Osteocyte (in vitro differentiated cells): ENCODE results near the gene ZNRF3. TPM values are rescaled to one million over a fixed set of nuclear protein-coding genes. Genes with fewer than 3 reads are reported as not detected.

ENCODE experiments used
- DNase-seq: peaks from one replicate; pipeline ENCODE4 v3.0.0; 2021; ENCODE audit warnings: mixed read lengths; ENCODE audit not compliant: unreplicated experiment; ENCODE audit errors: extremely low spot score
- H3K27ac Mint-ChIP-seq: one replicate; pipeline ENCODE4 v1.8.0; 2021; ENCODE audit warnings: mild to moderate bottlenecking, mixed read lengths; ENCODE audit not compliant: unreplicated experiment
- H3K27me3 Mint-ChIP-seq: one replicate; pipeline ENCODE4 v1.8.0; 2021; ENCODE audit warnings: mixed read lengths; ENCODE audit not compliant: unreplicated experiment
- H3K36me3 Mint-ChIP-seq: one replicate; pipeline ENCODE4 v1.8.0; 2021; ENCODE audit warnings: mixed read lengths; ENCODE audit not compliant: unreplicated experiment
- H3K4me1 Mint-ChIP-seq: one replicate; pipeline ENCODE4 v1.8.0; 2021; ENCODE audit warnings: mixed read lengths; ENCODE audit not compliant: unreplicated experiment
- H3K4me3 Mint-ChIP-seq: one replicate; pipeline ENCODE4 v1.8.0; 2021; ENCODE audit warnings: mild to moderate bottlenecking, moderate library complexity, mixed read lengths; ENCODE audit not compliant: unreplicated experiment
- H3K9me3 Mint-ChIP-seq: one replicate; pipeline ENCODE4 v1.8.0; 2021; ENCODE audit warnings: mixed read lengths; ENCODE audit not compliant: unreplicated experiment
- total RNA-seq: library from RNA; stranded (reverse); gene quantifications from 2 replicates; pipeline ENCODE4 v1.2.1, GENCODE V29; 2021
- TF ChIP-seq, protein P1 (sequence below): fragments of 200-600 bp; sonication (generic); IDR thresholded peaks from 2 replicates; pipeline ENCODE4 v1.5.0; 2021; ENCODE audit warnings: antibody characterized with exemption, mild to moderate bottlenecking, moderate library complexity

Gene ZNRF3
- total RNA-seq, 1 donor from 2014 or later: 6.4 TPM

GRCh38 chr22:29018293-29019189, 135.2 kb downstream of the ZNRF3 start:
- Mint-ChIP-seq H3K27ac (no peak overlapping the region), H3K27me3 (no peaks in the 10 kb centered on the region), H3K4me3 (no peak overlapping the region), H3K36me3 (peaks cover 5% of the 10 kb centered on the region), H3K9me3 (peaks cover 4% of the 10 kb centered on the region), H3K4me1 (no peaks in the 10 kb centered on the region)
- TF ChIP-seq, protein P1, sequence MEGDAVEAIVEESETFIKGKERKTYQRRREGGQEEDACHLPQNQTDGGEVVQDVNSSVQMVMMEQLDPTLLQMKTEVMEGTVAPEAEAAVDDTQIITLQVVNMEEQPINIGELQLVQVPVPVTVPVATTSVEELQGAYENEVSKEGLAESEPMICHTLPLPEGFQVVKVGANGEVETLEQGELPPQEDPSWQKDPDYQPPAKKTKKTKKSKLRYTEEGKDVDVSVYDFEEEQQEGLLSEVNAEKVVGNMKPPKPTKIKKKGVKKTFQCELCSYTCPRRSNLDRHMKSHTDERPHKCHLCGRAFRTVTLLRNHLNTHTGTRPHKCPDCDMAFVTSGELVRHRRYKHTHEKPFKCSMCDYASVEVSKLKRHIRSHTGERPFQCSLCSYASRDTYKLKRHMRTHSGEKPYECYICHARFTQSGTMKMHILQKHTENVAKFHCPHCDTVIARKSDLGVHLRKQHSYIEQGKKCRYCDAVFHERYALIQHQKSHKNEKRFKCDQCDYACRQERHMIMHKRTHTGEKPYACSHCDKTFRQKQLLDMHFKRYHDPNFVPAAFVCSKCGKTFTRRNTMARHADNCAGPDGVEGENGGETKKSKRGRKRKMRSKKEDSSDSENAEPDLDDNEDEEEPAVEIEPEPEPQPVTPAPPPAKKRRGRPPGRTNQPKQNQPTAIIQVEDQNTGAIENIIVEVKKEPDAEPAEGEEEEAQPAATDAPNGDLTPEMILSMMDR: no peak
- DNase-seq: no peak

- TF ChIP-seq, protein P1: no peak
- Mint-ChIP-seq H3K4me3 (no peak overlapping the region), H3K27me3 (no peaks in the 10 kb centered on the region), H3K9me3 (peaks cover 4% of the 10 kb centered on the region), H3K4me1 (no peaks in the 10 kb centered on the region), H3K27ac (no peak overlapping the region), H3K36me3 (peaks cover 7% of the 10 kb centered on the region)
- DNase-seq: no peak
Measured at GRCh38 chr22:29022101-29022817, 138.9 kb downstream of the ZNRF3 start.

DNA sequence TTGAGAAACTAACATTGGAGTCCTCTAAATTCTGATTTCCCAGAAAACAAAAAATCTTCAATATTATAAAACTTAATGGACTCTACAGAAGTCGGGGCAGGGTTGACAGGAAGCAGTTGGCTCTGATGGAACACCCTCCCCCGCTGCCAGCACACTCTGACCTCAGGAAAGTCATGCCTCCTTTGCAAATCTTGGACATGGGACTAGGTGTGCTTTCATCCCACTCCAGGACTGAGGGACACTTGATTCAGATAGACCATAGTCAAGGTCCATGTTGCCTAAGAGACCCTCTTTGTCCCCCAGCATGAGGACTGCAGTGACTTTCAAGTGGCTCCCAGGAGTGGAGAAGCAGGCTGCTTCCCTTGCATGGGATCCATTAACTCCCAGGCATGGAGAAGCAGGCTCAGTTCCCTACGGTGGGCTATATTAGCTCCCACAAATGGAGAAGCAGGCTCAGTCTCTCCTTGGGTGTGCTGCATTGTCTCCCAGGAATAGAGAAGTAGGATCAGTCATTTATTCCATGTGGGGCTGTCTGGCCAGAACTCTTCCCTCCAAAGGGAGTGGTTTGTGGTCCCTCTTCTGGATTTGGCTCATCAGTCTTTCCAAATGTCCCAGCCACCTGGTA, 139.9 kb downstream of the ZNRF3 start:
- TF ChIP-seq, protein P1: no peak
- Mint-ChIP-seq H3K4me3 (no peak overlapping the region), H3K4me1 (peaks cover 3% of the 10 kb centered on the region), H3K27ac (no peak overlapping the region), H3K36me3 (peaks cover 5% of the 10 kb centered on the region), H3K9me3 (peaks cover 3% of the 10 kb centered on the region), H3K27me3 (no peaks in the 10 kb centered on the region)
- DNase-seq: no peak

DNA sequence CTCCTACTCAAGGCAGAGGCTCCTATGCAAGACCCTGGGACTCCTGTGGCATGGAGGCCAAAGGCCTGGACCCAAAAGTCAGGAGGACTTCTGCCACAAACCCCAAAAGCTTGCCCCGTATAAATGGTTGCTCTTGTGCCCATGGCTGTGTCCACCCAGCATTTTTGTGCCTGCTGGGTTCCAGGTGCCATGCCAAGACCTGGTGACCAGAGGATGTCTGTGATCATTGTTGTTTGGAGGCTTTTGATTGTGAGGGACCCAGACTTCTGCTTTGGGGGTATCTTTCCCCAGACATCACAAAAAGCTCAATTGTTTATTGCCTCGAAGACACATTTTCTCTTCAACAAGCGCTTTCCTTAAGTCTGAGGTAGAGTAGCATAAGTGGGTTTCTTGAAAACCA, 143.2 kb downstream of the ZNRF3 start:
- Mint-ChIP-seq H3K36me3 (peaks cover 2% of the 10 kb centered on the region), H3K4me1 (peaks cover 16% of the 10 kb centered on the region), H3K4me3 (no peak overlapping the region), H3K9me3 (no peaks in the 10 kb centered on the region), H3K27me3 (no peaks in the 10 kb centered on the region), H3K27ac (no peak overlapping the region)
- DNase-seq: no peak
- TF ChIP-seq, protein P1: no peak

- Mint-ChIP-seq H3K4me1 (peaks cover 32% of the 10 kb centered on the region), H3K9me3 (no peaks in the 10 kb centered on the region), H3K27ac (no peak overlapping the region), H3K36me3 (peaks cover 2% of the 10 kb centered on the region), H3K27me3 (no peaks in the 10 kb centered on the region), H3K4me3 (no peak overlapping the region)
- TF ChIP-seq, protein P1: no peak
- DNase-seq: no peak
Measured at GRCh38 chr22:29028468-29028867, 145.1 kb downstream of the ZNRF3 start.
